DOHH2 (cell line): ENCODE measurements around the gene VPS8.

ENCODE experiments used
- EZH2phosphoT487 ChIP-seq: fragments of 200-600 bp; sonication (generic); IDR thresholded peaks from 2 replicates; pipeline ENCODE4 v1.6.1; 2017; ENCODE audit warnings: borderline replicate concordance, mild to moderate bottlenecking, antibody characterized with exemption, low read length, moderate library complexity, mixed read lengths
- TF ChIP-seq, protein P1 (sequence below): fragments of 200-600 bp; sonication (generic); IDR thresholded peaks from one replicate; pipeline ENCODE4 v1.5.1; 2014; ENCODE audit warnings: antibody characterized with exemption, mild to moderate bottlenecking, low read depth, low read length; ENCODE audit not compliant: poor library complexity, severe bottlenecking

DNA sequence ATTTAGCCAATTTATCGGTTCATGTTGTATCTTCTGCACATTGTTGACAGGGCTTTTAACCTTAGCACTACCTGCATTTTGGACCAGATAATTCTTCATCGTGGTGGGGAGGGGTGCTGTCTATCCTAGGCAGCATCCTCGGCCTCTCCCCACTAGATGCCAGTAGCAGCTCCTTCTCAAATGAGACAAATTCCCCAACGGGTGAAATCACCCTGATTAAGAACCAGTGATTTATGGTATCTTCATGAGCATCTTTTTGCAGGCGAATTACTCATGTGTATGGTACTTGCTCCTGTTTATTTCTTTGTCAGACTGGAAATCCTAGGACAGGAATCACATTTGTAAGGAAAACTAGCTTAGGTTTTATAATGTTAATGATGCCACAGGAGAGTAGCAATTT lies 272.9 kb downstream of the VPS8 start:
- TF ChIP-seq, protein P1, sequence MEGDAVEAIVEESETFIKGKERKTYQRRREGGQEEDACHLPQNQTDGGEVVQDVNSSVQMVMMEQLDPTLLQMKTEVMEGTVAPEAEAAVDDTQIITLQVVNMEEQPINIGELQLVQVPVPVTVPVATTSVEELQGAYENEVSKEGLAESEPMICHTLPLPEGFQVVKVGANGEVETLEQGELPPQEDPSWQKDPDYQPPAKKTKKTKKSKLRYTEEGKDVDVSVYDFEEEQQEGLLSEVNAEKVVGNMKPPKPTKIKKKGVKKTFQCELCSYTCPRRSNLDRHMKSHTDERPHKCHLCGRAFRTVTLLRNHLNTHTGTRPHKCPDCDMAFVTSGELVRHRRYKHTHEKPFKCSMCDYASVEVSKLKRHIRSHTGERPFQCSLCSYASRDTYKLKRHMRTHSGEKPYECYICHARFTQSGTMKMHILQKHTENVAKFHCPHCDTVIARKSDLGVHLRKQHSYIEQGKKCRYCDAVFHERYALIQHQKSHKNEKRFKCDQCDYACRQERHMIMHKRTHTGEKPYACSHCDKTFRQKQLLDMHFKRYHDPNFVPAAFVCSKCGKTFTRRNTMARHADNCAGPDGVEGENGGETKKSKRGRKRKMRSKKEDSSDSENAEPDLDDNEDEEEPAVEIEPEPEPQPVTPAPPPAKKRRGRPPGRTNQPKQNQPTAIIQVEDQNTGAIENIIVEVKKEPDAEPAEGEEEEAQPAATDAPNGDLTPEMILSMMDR = no peak
- no peak for TF ChIP-seq EZH2phosphoT487
